ENCODE measurements around the gene TWF2.

DNA sequence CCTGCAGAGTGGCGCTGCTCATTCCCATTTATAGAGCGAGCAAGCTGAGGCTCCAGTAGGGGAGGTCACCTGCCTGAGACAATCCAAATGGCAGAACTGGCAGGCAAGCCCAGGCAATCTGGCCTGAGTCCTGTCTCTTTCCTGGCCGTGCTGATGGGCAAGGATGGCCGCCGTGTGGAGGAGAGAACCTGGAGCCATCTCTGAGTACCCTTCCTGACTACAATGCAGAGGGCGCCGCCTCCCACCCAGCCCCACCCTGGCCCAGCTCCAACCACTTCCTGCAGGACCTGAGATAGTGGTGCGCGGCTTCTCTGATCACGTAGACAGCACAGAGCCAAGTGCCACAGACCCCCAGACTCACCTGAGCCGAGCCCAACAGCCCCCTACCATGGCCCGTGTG is 20.5 kb downstream of the TWF2 start:
- TF ChIP-seq, protein P1, sequence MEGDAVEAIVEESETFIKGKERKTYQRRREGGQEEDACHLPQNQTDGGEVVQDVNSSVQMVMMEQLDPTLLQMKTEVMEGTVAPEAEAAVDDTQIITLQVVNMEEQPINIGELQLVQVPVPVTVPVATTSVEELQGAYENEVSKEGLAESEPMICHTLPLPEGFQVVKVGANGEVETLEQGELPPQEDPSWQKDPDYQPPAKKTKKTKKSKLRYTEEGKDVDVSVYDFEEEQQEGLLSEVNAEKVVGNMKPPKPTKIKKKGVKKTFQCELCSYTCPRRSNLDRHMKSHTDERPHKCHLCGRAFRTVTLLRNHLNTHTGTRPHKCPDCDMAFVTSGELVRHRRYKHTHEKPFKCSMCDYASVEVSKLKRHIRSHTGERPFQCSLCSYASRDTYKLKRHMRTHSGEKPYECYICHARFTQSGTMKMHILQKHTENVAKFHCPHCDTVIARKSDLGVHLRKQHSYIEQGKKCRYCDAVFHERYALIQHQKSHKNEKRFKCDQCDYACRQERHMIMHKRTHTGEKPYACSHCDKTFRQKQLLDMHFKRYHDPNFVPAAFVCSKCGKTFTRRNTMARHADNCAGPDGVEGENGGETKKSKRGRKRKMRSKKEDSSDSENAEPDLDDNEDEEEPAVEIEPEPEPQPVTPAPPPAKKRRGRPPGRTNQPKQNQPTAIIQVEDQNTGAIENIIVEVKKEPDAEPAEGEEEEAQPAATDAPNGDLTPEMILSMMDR (IDR thresholded peaks at IDR 0.05; ENCODE audit: low read depth, low read length): no peak
- TF ChIP-seq POLR2A (IDR thresholded peaks at IDR 0.05; ENCODE audit: extremely low read depth, insufficient read length): no peak
- no peak for TF ChIP-seq MYC (IDR thresholded peaks at IDR 0.05; ENCODE audit: low read depth, low read length)

Data from NB4 (cell line).